Measurements from ENCODE around the gene USP37.
A peak's percentile ranks its signal among the peaks of the same experiment; 100 is the strongest.

USP37 gene

DNA sequence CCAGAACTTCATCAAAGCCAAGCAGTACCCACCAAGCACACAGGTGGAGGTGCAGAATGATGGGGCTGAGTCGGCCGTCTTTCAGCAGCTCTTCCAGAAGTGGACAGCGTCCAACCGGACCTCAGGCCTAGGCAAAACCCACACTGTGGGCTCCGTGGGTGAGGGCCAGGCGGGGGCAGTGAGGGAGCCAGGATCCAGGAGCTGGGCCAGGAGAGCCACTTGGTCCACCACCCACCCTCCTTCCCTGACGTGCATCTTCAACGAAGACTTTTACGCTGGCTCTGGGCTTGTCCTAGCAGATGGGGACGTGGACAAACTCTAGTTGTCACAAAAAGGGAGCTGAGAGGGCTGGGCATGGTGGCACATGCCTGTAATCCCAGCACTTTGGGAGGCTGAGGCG, 137.4 kb downstream of the USP37 start:
- H3K4me3 ChIP-seq (ENCODE audit: low read depth, low read length) = no peak overlapping the region
- H3K27me3 ChIP-seq (ENCODE audit: control insufficient read depth, insufficient read depth, low read length) = no peaks in the 10 kb centered on the region
- no peak overlapping the region for H3K27ac ChIP-seq (ENCODE audit: low read depth, low read length)
- H3K9ac ChIP-seq (ENCODE audit: low read depth, low read length) = no peak overlapping the region
- H3K36me3 ChIP-seq (ENCODE audit: control insufficient read depth, insufficient read depth, low read length) = no peaks in the 10 kb centered on the region
- H3K4me1 ChIP-seq (ENCODE audit: control insufficient read depth, insufficient read depth, low read length) = no peaks in the 10 kb centered on the region
- no peaks in the 10 kb centered on the region for H3K9me3 ChIP-seq (ENCODE audit: control insufficient read depth, insufficient read depth, low read length)

GRCh38 chr2:218429911-218430692, 138.0 kb downstream of the USP37 start:
- no peaks in the 10 kb centered on the region for H3K9me3 ChIP-seq (ENCODE audit: control insufficient read depth, insufficient read depth, low read length)
- no peak overlapping the region for H3K27ac ChIP-seq (ENCODE audit: low read depth, low read length)
- no peak overlapping the region for H3K9ac ChIP-seq (ENCODE audit: low read depth, low read length)
- no peaks in the 10 kb centered on the region for H3K4me1 ChIP-seq (ENCODE audit: control insufficient read depth, insufficient read depth, low read length)
- H3K36me3 ChIP-seq (ENCODE audit: control insufficient read depth, insufficient read depth, low read length) = no peaks in the 10 kb centered on the region
- H3K4me3 ChIP-seq (ENCODE audit: low read depth, low read length) = no peak overlapping the region
- H3K27me3 ChIP-seq (ENCODE audit: control insufficient read depth, insufficient read depth, low read length) = no peaks in the 10 kb centered on the region

- Histone ChIP-seq H3K36me3 (ENCODE audit: control insufficient read depth, insufficient read depth, low read length) (no peaks in the 10 kb centered on the region), H3K27ac (ENCODE audit: low read depth, low read length) (no peak overlapping the region), H3K4me3 (ENCODE audit: low read depth, low read length) (no peak overlapping the region), H3K9me3 (ENCODE audit: control insufficient read depth, insufficient read depth, low read length) (no peaks in the 10 kb centered on the region), H3K4me1 (ENCODE audit: control insufficient read depth, insufficient read depth, low read length) (no peaks in the 10 kb centered on the region), H3K27me3 (ENCODE audit: control insufficient read depth, insufficient read depth, low read length) (no peaks in the 10 kb centered on the region), H3K9ac (ENCODE audit: low read depth, low read length) (no peak overlapping the region)
These were observed 139.1 kb downstream of the USP37 start for GRCh38 chr2:218428846-218429558.

DNA sequence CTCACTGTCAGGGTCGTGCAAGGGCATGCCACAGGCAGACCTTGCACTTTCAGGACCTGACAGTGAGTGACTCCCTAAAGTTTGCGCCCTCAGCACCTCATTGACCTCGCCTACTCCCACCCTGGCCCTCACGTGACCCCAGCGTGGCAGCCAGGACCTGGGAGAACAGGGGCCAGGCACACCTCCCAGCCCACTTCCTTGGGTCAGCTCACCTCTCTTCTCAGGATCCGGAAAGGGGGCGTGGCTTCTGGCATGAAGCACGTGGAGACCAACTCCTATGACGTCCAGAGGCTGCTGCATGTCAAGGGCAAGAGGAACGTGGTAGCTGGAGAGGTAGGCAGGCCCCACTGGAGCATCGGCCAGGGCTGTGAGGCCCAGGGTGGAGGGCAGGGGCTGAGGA, 140.4 kb downstream of the USP37 start:
- H3K36me3 ChIP-seq (ENCODE audit: control insufficient read depth, insufficient read depth, low read length) = no peaks in the 10 kb centered on the region
- H3K27me3 ChIP-seq (ENCODE audit: control insufficient read depth, insufficient read depth, low read length) = no peaks in the 10 kb centered on the region
- H3K27ac ChIP-seq (ENCODE audit: low read depth, low read length) = no peak overlapping the region
- H3K4me1 ChIP-seq (ENCODE audit: control insufficient read depth, insufficient read depth, low read length) = no peaks in the 10 kb centered on the region
- no peak overlapping the region for H3K4me3 ChIP-seq (ENCODE audit: low read depth, low read length)
- no peak overlapping the region for H3K9ac ChIP-seq (ENCODE audit: low read depth, low read length)
- no peaks in the 10 kb centered on the region for H3K9me3 ChIP-seq (ENCODE audit: control insufficient read depth, insufficient read depth, low read length)

DNA sequence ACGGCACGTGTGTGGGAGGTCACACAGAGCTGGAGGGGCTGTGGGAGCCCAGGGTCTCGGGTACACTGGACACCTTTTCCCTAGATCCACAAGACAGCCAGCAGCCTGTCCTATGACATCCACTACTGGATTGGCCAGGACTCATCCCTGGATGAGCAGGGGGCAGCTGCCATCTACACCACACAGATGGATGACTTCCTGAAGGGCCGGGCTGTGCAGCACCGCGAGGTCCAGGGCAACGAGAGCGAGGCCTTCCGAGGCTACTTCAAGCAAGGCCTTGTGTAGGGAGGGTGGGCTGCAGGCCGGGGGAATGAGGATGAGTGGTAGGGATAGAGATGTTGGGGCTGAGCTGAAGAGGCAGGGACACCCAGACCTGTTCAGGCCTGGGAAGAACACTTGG, 142.6 kb downstream of the USP37 start:
- H3K4me3 ChIP-seq (ENCODE audit: low read depth, low read length) = no peak overlapping the region
- H3K9ac ChIP-seq (ENCODE audit: low read depth, low read length) = no peak overlapping the region
- H3K27ac ChIP-seq (ENCODE audit: low read depth, low read length) = no peak overlapping the region
- H3K36me3 ChIP-seq (ENCODE audit: control insufficient read depth, insufficient read depth, low read length) = no peaks in the 10 kb centered on the region
- H3K4me1 ChIP-seq (ENCODE audit: control insufficient read depth, insufficient read depth, low read length) = no peaks in the 10 kb centered on the region
- no peaks in the 10 kb centered on the region for H3K27me3 ChIP-seq (ENCODE audit: control insufficient read depth, insufficient read depth, low read length)
- H3K9me3 ChIP-seq (ENCODE audit: control insufficient read depth, insufficient read depth, low read length) = no peaks in the 10 kb centered on the region

DNA sequence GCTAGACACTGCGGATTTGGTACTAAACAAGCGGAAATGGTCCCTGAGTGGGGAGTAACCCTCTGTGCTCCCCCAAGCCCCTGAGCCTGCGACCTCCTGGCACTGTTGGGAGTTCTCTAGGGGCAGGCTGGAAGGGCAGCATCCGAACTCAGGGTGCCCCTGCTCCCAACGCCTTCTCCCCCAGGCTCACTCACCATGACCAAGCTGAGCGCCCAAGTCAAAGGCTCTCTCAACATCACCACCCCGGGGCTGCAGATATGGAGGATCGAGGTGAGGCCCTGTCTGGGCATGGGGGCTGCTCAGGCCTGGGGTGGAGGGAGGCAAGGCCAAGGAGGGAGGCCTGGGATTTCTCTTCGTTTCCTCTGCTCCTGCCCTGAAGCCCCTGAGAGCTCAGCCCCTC, 144.6 kb downstream of the USP37 start:
- no peaks in the 10 kb centered on the region for H3K9me3 ChIP-seq (ENCODE audit: control insufficient read depth, insufficient read depth, low read length)
- H3K36me3 ChIP-seq (ENCODE audit: control insufficient read depth, insufficient read depth, low read length) = no peaks in the 10 kb centered on the region
- H3K4me1 ChIP-seq (ENCODE audit: control insufficient read depth, insufficient read depth, low read length) = peaks cover 12% of the 10 kb centered on the region
- no peak overlapping the region for H3K4me3 ChIP-seq (ENCODE audit: low read depth, low read length)
- H3K9ac ChIP-seq (ENCODE audit: low read depth, low read length) = no peak overlapping the region
- H3K27ac ChIP-seq (ENCODE audit: low read depth, low read length) = no peak overlapping the region
- no peaks in the 10 kb centered on the region for H3K27me3 ChIP-seq (ENCODE audit: control insufficient read depth, insufficient read depth, low read length)

DNA sequence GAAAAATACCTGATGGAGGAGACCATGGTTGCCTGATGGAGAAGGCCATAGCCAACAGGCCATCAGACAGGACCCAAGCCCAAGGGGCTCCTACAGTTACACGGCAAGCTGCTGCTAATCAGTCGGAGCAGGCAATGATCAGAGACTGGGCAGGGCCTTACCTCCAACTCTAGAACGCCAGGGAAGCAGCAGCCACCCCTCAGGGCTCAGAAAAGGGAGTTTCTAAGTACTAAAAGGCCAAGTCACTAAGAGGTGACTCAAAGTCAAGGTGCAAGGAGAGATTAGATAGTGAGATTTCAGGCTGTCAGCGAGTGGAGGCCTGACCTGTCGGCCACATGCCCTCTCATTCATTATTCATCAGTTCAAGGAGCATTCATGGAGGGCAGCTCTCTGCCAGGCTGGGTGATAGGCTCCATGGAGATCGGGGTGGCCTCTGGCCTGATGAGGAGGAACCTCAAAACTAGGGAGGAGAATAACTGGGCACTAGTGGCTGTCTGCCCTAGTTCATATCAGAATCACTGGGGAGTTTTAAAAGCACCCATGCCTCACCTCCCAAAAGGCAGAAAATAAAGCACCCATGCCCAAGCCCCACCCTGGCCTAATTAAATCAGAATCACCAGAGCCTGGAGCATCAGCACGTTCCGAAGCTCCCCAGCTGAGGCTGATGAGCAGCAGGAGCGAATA, 145.6 kb downstream of the USP37 start:
- Histone ChIP-seq H3K27me3 (ENCODE audit: control insufficient read depth, insufficient read depth, low read length) (no peaks in the 10 kb centered on the region), H3K4me1 (ENCODE audit: control insufficient read depth, insufficient read depth, low read length) (peaks cover 16% of the 10 kb centered on the region), H3K27ac (ENCODE audit: low read depth, low read length) (no peak overlapping the region), H3K4me3 (ENCODE audit: low read depth, low read length) (no peak overlapping the region), H3K36me3 (ENCODE audit: control insufficient read depth, insufficient read depth, low read length) (no peaks in the 10 kb centered on the region), H3K9ac (ENCODE audit: low read depth, low read length) (no peak overlapping the region), H3K9me3 (ENCODE audit: control insufficient read depth, insufficient read depth, low read length) (no peaks in the 10 kb centered on the region)

DNA sequence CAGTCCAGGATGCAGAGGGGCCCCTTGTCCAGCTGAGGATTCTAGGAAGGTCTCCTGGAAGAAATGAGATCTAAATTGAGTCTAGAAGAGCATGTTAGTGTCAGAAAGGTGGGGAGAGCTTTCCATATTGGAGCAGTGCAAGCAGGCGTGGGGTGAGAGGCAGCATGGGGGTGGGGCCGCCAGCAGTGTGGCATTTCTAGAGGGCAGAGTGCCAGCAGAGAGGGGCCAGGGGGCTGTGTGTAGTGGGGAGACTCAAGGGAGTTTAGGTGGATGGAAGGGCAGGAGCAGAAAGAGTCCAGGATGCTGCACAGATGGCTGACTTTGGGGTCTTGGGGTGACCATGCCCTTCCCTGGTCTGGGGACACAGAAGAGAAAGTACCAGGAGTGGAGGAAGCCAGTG, 147.1 kb downstream of the USP37 start:
- peaks cover 16% of the 10 kb centered on the region for H3K4me1 ChIP-seq (ENCODE audit: control insufficient read depth, insufficient read depth, low read length)

GRCh38 chr2:218419630-218420216, 148.4 kb downstream of the USP37 start:
- no peaks in the 10 kb centered on the region for H3K27me3 ChIP-seq (ENCODE audit: control insufficient read depth, insufficient read depth, low read length)
- H3K27ac ChIP-seq (ENCODE audit: low read depth, low read length) = no peak overlapping the region
- no peaks in the 10 kb centered on the region for H3K36me3 ChIP-seq (ENCODE audit: control insufficient read depth, insufficient read depth, low read length)
- H3K4me3 ChIP-seq (ENCODE audit: low read depth, low read length) = no peak overlapping the region
- H3K4me1 ChIP-seq (ENCODE audit: control insufficient read depth, insufficient read depth, low read length) = peaks cover 16% of the 10 kb centered on the region
- H3K9me3 ChIP-seq (ENCODE audit: control insufficient read depth, insufficient read depth, low read length) = no peaks in the 10 kb centered on the region
- H3K9ac ChIP-seq (ENCODE audit: low read depth, low read length) = no peak overlapping the region

More for the DNA sequence above, 147.1 kb downstream of the USP37 start:
- no peaks in the 10 kb centered on the region for H3K27me3 ChIP-seq (ENCODE audit: control insufficient read depth, insufficient read depth, low read length)
- H3K4me3 ChIP-seq (ENCODE audit: low read depth, low read length) = no peak overlapping the region
- H3K36me3 ChIP-seq (ENCODE audit: control insufficient read depth, insufficient read depth, low read length) = no peaks in the 10 kb centered on the region
- H3K27ac ChIP-seq (ENCODE audit: low read depth, low read length) = no peak overlapping the region
- H3K9me3 ChIP-seq (ENCODE audit: control insufficient read depth, insufficient read depth, low read length) = no peaks in the 10 kb centered on the region
- H3K9ac ChIP-seq (ENCODE audit: low read depth, low read length) = no peak overlapping the region

GRCh38 chr2:218418717-218419458, 149.3 kb downstream of the USP37 start, which contains the start of gene VIL1:
VIL1 (plus strand) TSS chr2:218419123; CDS start chr2:218423779, 4,656 bp downstream.
- no peaks in the 10 kb centered on the region for H3K27me3 ChIP-seq (ENCODE audit: control insufficient read depth, insufficient read depth, low read length)
- H3K27ac ChIP-seq (ENCODE audit: low read depth, low read length) = peak within 1 kb of the TSS; percentile 59
- no peaks in the 10 kb centered on the region for H3K9me3 ChIP-seq (ENCODE audit: control insufficient read depth, insufficient read depth, low read length)
- H3K9ac ChIP-seq (ENCODE audit: low read depth, low read length) = no peak within 1 kb of the TSS
- no peak within 1 kb of the TSS for H3K4me3 ChIP-seq (ENCODE audit: low read depth, low read length)
- H3K4me1 ChIP-seq (ENCODE audit: control insufficient read depth, insufficient read depth, low read length) = peaks cover 16% of the 10 kb centered on the region
- H3K36me3 ChIP-seq (ENCODE audit: control insufficient read depth, insufficient read depth, low read length) = no peaks in the 10 kb centered on the region

Measured in HUES48 (cell line).